SK-N-MC (cell line): ENCODE data around the gene TSPAN13.

Experiments used
- DNase-seq: peaks from one replicate; pipeline ENCODE4 v3.0.0-alpha.2; 2011; ENCODE audit warnings: low read depth, low spot score
- H3K27ac ChIP-seq: fragments of 200-600 bp; sonication (generic); 2 replicates; pipeline ENCODE4 v1.5.1; 2016; ENCODE audit warnings: mixed run types
- H3K36me3 ChIP-seq: fragments of 200-600 bp; sonication (generic); 2 replicates; pipeline ENCODE4 v1.6.1; 2017; ENCODE audit warnings: antibody characterized with exemption, low read length, mixed read lengths; ENCODE audit not compliant: insufficient read depth
- H3K4me3 ChIP-seq: fragments of 200-600 bp; sonication (generic); 2 replicates; pipeline ENCODE4 v1.5.1; 2016
- H3K9ac ChIP-seq: fragments of 200-600 bp; sonication (generic); 2 replicates; pipeline ENCODE4 v1.8.0; 2017; ENCODE audit warnings: mixed run types, mixed read lengths; ENCODE audit not compliant: insufficient read length
- H3K9me3 ChIP-seq: fragments of 200-600 bp; sonication (generic); 2 replicates; pipeline ENCODE4 v1.6.1; 2017; ENCODE audit warnings: low read depth, mild to moderate bottlenecking, antibody characterized with exemption, low read length, moderate library complexity, mixed read lengths
- EZH2 ChIP-seq: fragments of 200-600 bp; sonication (generic); IDR thresholded peaks from one replicate; pipeline ENCODE4 v1.6.1; 2017; ENCODE audit warnings: antibody characterized with exemption
- FOXP2 ChIP-seq: optimal IDR thresholded peaks from 2 replicates; pipeline ENCODE3; 2011; ENCODE audit warnings: mild to moderate bottlenecking, moderate library complexity; ENCODE audit not compliant: insufficient read depth; ENCODE audit errors: extremely low read length, control extremely low read depth
- POLR2AphosphoS5 ChIP-seq: IDR thresholded peaks from 2 replicates; pipeline ENCODE4 v1.6.1; 2012; ENCODE audit warnings: mild to moderate bottlenecking, low read depth, low read length, borderline replicate concordance

TSPAN13 gene

GRCh38 chr7:16721541-16721940 is 32.0 kb upstream of the TSPAN13 start:
- no peak overlapping the region for H3K4me3 ChIP-seq
- no peaks in the 10 kb centered on the region for H3K36me3 ChIP-seq
- H3K9me3 ChIP-seq: no peaks in the 10 kb centered on the region
- H3K27ac ChIP-seq: no peak overlapping the region
- TF ChIP-seq EZH2: no peak
- no peak for TF ChIP-seq FOXP2
- no peak for TF ChIP-seq POLR2AphosphoS5
- no peak for DNase-seq
- H3K9ac ChIP-seq: no peak overlapping the region

- TF ChIP-seq EZH2 (no peak), FOXP2 (no peak), POLR2AphosphoS5 (no peak)
- H3K27ac ChIP-seq: no peak overlapping the region; the same call in 1 of the 2 replicates
- H3K9me3 ChIP-seq: no peaks in the 10 kb centered on the region
- no peak for DNase-seq
- H3K9ac ChIP-seq: no peak overlapping the region
- no peaks in the 10 kb centered on the region for H3K36me3 ChIP-seq
- H3K4me3 ChIP-seq: no peak overlapping the region
These were observed 29.2 kb upstream of the TSPAN13 start for GRCh38 chr7:16724344-16724743.

GRCh38 chr7:16726189-16726588 is 27.4 kb upstream of the TSPAN13 start:
- Histone ChIP-seq H3K36me3 (no peaks in the 10 kb centered on the region), H3K9me3 (no peaks in the 10 kb centered on the region), H3K9ac (no peak overlapping the region), H3K27ac (no peak overlapping the region), H3K4me3 (no peak overlapping the region)
- TF ChIP-seq FOXP2: no peak
- no peak for TF ChIP-seq POLR2AphosphoS5
- no peak for TF ChIP-seq EZH2
- no peak for DNase-seq

GRCh38 chr7:16727736-16728135 is 25.8 kb upstream of the TSPAN13 start:
- Histone ChIP-seq H3K4me3 (no peak overlapping the region), H3K9me3 (no peaks in the 10 kb centered on the region), H3K27ac (no peak overlapping the region), H3K36me3 (no peaks in the 10 kb centered on the region), H3K9ac (no peak overlapping the region)
- TF ChIP-seq POLR2AphosphoS5 (no peak), EZH2 (no peak), FOXP2 (no peak)
- DNase-seq: no peak

GRCh38 chr7:16728811-16729210 is 24.7 kb upstream of the TSPAN13 start:
- no peak for TF ChIP-seq FOXP2

GRCh38 chr7:16729541-16729940 is 24.0 kb upstream of the TSPAN13 start:
- H3K27ac ChIP-seq: peak overlapping the region; percentile 51
- no peak for DNase-seq
- no peaks in the 10 kb centered on the region for H3K36me3 ChIP-seq
- no peak overlapping the region for H3K9ac ChIP-seq
- no peak overlapping the region for H3K4me3 ChIP-seq
- TF ChIP-seq POLR2AphosphoS5: no peak
- H3K9me3 ChIP-seq: no peaks in the 10 kb centered on the region

More at GRCh38 chr7:16728811-16729210, 24.7 kb upstream of the TSPAN13 start:
- Histone ChIP-seq H3K4me3 (no peak overlapping the region), H3K9ac (no peak overlapping the region), H3K36me3 (no peaks in the 10 kb centered on the region), H3K9me3 (no peaks in the 10 kb centered on the region), H3K27ac (no peak overlapping the region)
- no peak for DNase-seq

- Histone ChIP-seq H3K9ac (no peak overlapping the region), H3K9me3 (no peaks in the 10 kb centered on the region), H3K27ac (no peak overlapping the region), H3K4me3 (no peak overlapping the region), H3K36me3 (no peaks in the 10 kb centered on the region)
- no peak for TF ChIP-seq FOXP2
- no peak for TF ChIP-seq EZH2
- no peak for TF ChIP-seq POLR2AphosphoS5
- DNase-seq: no peak
These were observed 22.6 kb upstream of the TSPAN13 start for GRCh38 chr7:16730937-16731336.

GRCh38 chr7:16732828-16733227 is 20.7 kb upstream of the TSPAN13 start:
- no peak overlapping the region for H3K27ac ChIP-seq
- H3K9me3 ChIP-seq: no peaks in the 10 kb centered on the region
- no peak overlapping the region for H3K4me3 ChIP-seq
- no peaks in the 10 kb centered on the region for H3K36me3 ChIP-seq
- H3K9ac ChIP-seq: no peak overlapping the region
- no peak for DNase-seq
- TF ChIP-seq FOXP2 (no peak), POLR2AphosphoS5 (no peak), EZH2 (no peak)

- DNase-seq: no peak
- H3K9me3 ChIP-seq: no peaks in the 10 kb centered on the region
These were observed 19.3 kb upstream of the TSPAN13 start for GRCh38 chr7:16734148-16734726.

GRCh38 chr7:16735020-16735419 is 18.5 kb upstream of the TSPAN13 start:
- TF ChIP-seq FOXP2: no peak
- no peak for TF ChIP-seq EZH2
- TF ChIP-seq POLR2AphosphoS5: no peak
- Histone ChIP-seq H3K27ac (0 out of 2 replicates have a peak overlapping the region, but pooled peaks have one; percentile 30), H3K9me3 (no peaks in the 10 kb centered on the region), H3K4me3 (no peak overlapping the region), H3K36me3 (no peaks in the 10 kb centered on the region), H3K9ac (no peak overlapping the region)
- DNase-seq: no peak

More at GRCh38 chr7:16734148-16734726, 19.3 kb upstream of the TSPAN13 start:
- TF ChIP-seq EZH2 (no peak), FOXP2 (no peak), POLR2AphosphoS5 (no peak)
- Histone ChIP-seq H3K9ac (no peak overlapping the region), H3K4me3 (no peak overlapping the region), H3K27ac (no peak overlapping the region), H3K36me3 (no peaks in the 10 kb centered on the region)
